Activated naive CD4-positive, alpha-beta T cell (primary cell): ENCODE measurements around the gene CAMKK2.
"Not testable (repeated sequence)": the region's sequence is repeated elsewhere in the genome, so short reads cannot be mapped to it uniquely, and the experiment has no call there.

Experiments
- DNase-seq, 4 experiments: peaks; one replicate each; lab custom pipeline; 2025; lab: John Stamatoyannopoulos, UW

Gene CAMKK2

GRCh38 chr12:121245951-121246350, 50.6 kb downstream of the CAMKK2 start:
- no peak for DNase-seq

GRCh38 chr12:121245031-121245430, 51.5 kb downstream of the CAMKK2 start:
- DNase-seq = no peak

GRCh38 chr12:121241156-121241970, 55.1 kb downstream of the CAMKK2 start:
- no peak for DNase-seq

- DNase-seq = peak; percentile 54 to 92 (median 74)
Observed at GRCh38 chr12:121240484-121241101, 55.9 kb downstream of the CAMKK2 start.

- DNase-seq = no peak
Observed at GRCh38 chr12:121240062-121240420, 56.5 kb downstream of the CAMKK2 start.

- DNase-seq = no peak
Observed at GRCh38 chr12:121239351-121240061, 57.0 kb downstream of the CAMKK2 start.

GRCh38 chr12:121238604-121239350, 57.7 kb downstream of the CAMKK2 start:
- no peak for DNase-seq

- no peak for DNase-seq
Observed at GRCh38 chr12:121238086-121238485, 58.4 kb downstream of the CAMKK2 start.

GRCh38 chr12:121237415-121237814, 59.1 kb downstream of the CAMKK2 start:
- DNase-seq = no peak

- no peak for DNase-seq
Observed at GRCh38 chr12:121236776-121237175, 59.7 kb downstream of the CAMKK2 start.

GRCh38 chr12:121233628-121234020, 62.9 kb downstream of the CAMKK2 start:
- no peak for DNase-seq

- no peak for DNase-seq
Observed at GRCh38 chr12:121232977-121233627, 63.4 kb downstream of the CAMKK2 start.

- DNase-seq = no peak
Observed at GRCh38 chr12:121232163-121232562, 64.3 kb downstream of the CAMKK2 start.

GRCh38 chr12:121230538-121230907, 66.0 kb downstream of the CAMKK2 start:
- no peak for DNase-seq

- peak in 2 of 4 experiments; percentile 16 to 34 for DNase-seq
Observed at GRCh38 chr12:121229826-121230537, 66.5 kb downstream of the CAMKK2 start.

GRCh38 chr12:121228919-121229665, 67.4 kb downstream of the CAMKK2 start:
- no peak for DNase-seq

GRCh38 chr12:121227294-121227693, 69.2 kb downstream of the CAMKK2 start:
- no peak for DNase-seq

- not testable (repeated sequence) for DNase-seq
Observed at GRCh38 chr12:121226871-121227270, 69.6 kb downstream of the CAMKK2 start.

- no peak for DNase-seq
Observed at GRCh38 chr12:121226399-121226798, 70.1 kb downstream of the CAMKK2 start.

GRCh38 chr12:121224591-121224990, 71.9 kb downstream of the CAMKK2 start:
- DNase-seq = peak in 2 of 4 experiments; percentile 9 to 31
